AG09309 (cell line): ENCODE results near the gene SCD5.

Source experiments
- DNase-seq: peaks from one replicate; pipeline ENCODE4 v3.0.0-alpha.2; 2010; ENCODE audit warnings: low read depth
- H3K4me3 ChIP-seq: 2 replicates; pipeline ENCODE4 v1.5.1; 2011; ENCODE audit warnings: mild to moderate bottlenecking, low read depth, low read length, moderate library complexity; ENCODE audit not compliant: control insufficient read depth
- TF ChIP-seq, protein P1 (sequence below): IDR thresholded peaks from 2 replicates; pipeline ENCODE4 v1.5.1; 2011; ENCODE audit warnings: mild to moderate bottlenecking, low read depth, low read length, inconsistent platforms; ENCODE audit not compliant: insufficient read depth, control insufficient read depth; ENCODE audit errors: missing control alignments

SCD5 gene

DNA sequence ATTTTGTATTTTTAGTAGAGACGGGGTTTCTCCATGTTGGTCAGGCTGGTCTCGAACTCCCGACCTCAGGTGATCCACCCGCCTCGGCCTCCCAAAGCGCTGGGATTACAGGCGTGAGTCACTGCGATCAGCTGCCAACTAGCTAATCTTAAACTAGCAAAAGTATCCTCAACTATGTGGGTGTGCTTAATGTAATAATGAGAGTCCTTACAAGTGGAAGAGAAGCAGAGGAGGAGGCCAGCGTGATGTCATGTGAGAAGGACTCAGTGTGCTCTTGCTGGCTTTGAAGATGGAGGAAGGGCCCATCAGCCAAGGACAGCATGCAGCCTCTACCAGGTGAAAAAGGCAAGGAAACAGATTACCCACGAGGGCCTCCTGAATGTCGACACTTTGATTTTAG is 19.6 kb downstream of the SCD5 start:
- no peak overlapping the region for H3K4me3 ChIP-seq
- TF ChIP-seq, protein P1, sequence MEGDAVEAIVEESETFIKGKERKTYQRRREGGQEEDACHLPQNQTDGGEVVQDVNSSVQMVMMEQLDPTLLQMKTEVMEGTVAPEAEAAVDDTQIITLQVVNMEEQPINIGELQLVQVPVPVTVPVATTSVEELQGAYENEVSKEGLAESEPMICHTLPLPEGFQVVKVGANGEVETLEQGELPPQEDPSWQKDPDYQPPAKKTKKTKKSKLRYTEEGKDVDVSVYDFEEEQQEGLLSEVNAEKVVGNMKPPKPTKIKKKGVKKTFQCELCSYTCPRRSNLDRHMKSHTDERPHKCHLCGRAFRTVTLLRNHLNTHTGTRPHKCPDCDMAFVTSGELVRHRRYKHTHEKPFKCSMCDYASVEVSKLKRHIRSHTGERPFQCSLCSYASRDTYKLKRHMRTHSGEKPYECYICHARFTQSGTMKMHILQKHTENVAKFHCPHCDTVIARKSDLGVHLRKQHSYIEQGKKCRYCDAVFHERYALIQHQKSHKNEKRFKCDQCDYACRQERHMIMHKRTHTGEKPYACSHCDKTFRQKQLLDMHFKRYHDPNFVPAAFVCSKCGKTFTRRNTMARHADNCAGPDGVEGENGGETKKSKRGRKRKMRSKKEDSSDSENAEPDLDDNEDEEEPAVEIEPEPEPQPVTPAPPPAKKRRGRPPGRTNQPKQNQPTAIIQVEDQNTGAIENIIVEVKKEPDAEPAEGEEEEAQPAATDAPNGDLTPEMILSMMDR = no peak
- no peak for DNase-seq

DNA sequence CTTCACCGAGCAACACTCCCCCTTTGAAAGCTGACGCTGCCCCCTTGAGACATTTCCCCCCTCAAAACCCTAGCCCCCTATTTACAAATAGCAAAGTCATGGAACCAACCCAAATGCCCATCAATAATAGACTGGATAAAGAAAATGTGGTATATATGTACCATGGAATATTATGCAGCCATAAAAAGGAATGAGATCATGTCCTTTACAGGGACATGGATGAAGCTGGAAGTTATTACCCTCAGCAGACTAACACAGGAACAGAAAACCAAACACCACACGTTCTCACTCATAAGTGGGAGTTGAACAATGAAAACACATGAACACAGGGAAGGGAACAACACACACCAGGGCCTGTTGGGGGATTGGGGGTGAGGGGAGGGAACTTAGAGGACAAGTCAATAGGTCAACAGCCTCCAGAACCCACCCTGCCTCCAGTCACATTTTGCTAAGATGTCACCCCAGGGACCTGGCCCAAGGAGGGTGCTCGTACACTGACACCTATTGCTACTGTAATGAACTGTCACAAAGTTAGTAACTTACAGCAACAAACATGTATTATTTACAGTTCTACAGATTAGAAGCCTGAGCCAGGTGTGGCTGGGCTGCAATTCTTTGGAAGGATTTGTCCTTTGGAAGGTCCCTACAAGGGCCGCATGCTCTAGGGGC is 20.6 kb downstream of the SCD5 start:
- no peak overlapping the region for H3K4me3 ChIP-seq
- DNase-seq = no peak
- TF ChIP-seq, protein P1 = no peak

DNA sequence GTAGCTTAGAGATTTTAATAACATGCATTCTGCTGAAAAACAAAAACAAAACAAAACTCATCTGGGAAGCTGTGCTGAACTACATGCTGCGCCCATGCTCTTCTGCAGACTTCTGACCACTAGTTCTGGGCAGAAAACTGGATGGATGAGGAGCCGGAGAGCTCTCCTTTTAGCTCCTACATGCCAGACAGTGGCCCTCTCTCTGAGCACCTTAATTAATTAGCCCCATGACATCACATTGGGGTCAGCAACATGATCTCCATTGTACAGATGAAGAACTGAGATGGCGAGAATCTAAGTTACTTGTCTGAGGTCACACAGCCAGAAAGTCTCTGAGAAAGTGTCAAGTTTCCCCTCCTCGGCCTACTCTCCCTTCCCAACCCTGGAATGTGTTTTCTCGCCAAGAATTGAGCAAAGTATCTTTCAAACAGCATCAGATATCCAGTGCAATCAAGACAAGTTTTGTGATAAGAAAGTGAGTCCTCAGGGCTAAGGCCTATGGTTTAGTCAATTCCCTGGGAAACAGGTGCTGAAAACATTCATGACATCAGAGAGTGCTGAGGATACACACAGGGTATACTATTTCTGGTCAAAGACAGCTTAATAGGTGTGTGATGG is 21.6 kb downstream of the SCD5 start:
- no peak overlapping the region for H3K4me3 ChIP-seq
- TF ChIP-seq, protein P1 = no peak
- DNase-seq = no peak

DNA sequence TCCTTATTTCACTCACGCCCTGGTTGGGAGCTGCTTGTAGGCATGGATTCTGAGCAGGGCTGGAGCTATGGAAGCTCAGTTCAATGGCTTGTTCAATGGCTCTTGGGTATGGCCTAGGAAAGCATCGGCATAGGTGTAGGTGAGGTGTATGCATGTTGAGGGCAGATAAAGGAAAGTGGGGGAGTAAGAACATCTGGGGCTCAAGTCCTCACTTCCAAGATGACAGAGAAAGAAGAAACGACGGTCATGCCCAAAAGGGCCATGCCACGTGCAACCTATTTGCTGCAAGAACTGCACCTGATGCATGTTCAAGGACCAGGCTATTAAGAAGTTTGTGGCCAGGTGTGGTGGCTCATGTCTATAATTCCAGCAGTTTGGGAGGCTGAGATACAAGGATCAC is 23.4 kb downstream of the SCD5 start:
- no peak overlapping the region for H3K4me3 ChIP-seq
- no peak for DNase-seq
- TF ChIP-seq, protein P1 = no peak

DNA sequence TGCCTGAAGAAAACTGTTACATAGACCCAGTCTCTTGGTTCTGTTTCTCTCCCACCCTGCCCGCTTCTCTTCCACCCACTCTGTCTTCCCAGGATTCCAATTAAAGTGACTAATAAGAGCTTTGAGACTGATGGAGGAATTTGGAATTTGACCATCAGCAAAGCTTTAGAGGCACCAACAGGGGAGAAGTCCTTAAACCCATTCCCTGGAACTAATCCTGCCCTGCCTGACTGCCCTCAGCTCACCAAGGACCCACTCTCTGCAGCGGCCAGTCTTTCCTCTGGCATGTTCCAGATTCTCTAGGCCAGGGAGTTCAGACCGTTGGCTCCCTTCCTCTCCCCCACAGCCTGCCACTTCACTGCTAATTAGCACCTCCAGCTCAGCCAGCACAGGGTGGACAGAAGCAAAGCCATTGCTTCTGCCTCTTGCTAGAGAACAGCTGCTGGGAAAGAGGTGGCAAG is 23.9 kb downstream of the SCD5 start:
- H3K4me3 ChIP-seq = no peak overlapping the region
- DNase-seq = no peak
- TF ChIP-seq, protein P1 = no peak

DNA sequence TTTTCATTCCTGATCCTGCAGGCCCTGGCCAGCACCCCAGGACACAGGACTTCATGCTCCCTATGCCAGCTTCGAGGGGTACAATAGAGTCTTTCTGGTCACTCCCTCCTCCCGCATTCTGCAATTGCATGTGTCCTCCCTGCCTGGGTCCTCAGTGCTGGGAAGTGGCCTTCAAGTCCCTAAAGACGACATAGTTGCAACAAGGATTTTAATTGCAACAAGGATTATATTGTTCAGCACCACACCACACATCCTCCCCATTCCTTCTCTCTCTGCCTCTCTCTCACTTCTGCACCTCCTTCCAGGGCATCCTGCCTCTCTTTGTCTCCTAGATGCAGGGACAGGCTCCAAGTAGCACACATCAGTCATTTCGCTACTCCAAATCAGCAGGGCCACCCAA is 25.5 kb downstream of the SCD5 start:
- H3K4me3 ChIP-seq = no peak overlapping the region
- DNase-seq = no peak
- TF ChIP-seq, protein P1 = no peak
